ENCODE data around the gene KIF26A.

KIF26A gene

GRCh38 chr14:104115131-104115600 lies 23.2 kb upstream of the KIF26A start:
- Histone ChIP-seq H3K36me3 (ENCODE audit: control insufficient read depth, insufficient read depth, low read length) (no peaks in the 10 kb centered on the region), H3K27me3 (replicated peaks; ENCODE audit: control insufficient read depth, insufficient read depth, low read length) (no peaks in the 10 kb centered on the region), H3K4me3 (replicated peaks; ENCODE audit: low read depth, low read length) (no peak overlapping the region)
- no peak for DNase-seq (ENCODE audit: extremely low read depth, insufficient read length)
- no peak for TF ChIP-seq CTCF (IDR thresholded peaks at IDR 0.05; ENCODE audit: insufficient read depth, low read length, poor library complexity, severe bottlenecking)

- no peak for DNase-seq (ENCODE audit: extremely low read depth, insufficient read length)
- TF ChIP-seq CTCF (IDR thresholded peaks at IDR 0.05; ENCODE audit: insufficient read depth, low read length, poor library complexity, severe bottlenecking): no peak
- H3K36me3 ChIP-seq (ENCODE audit: control insufficient read depth, insufficient read depth, low read length): no peaks in the 10 kb centered on the region
- no peak overlapping the region for H3K4me3 ChIP-seq (replicated peaks; ENCODE audit: low read depth, low read length)
- no peaks in the 10 kb centered on the region for H3K27me3 ChIP-seq (replicated peaks; ENCODE audit: control insufficient read depth, insufficient read depth, low read length)
These were observed 22.6 kb upstream of the KIF26A start for GRCh38 chr14:104115691-104116287.

- Histone ChIP-seq H3K27me3 (replicated peaks; ENCODE audit: control insufficient read depth, insufficient read depth, low read length) (no peaks in the 10 kb centered on the region), H3K36me3 (ENCODE audit: control insufficient read depth, insufficient read depth, low read length) (no peaks in the 10 kb centered on the region), H3K4me3 (replicated peaks; ENCODE audit: low read depth, low read length) (no peak overlapping the region)
- no peak for DNase-seq (ENCODE audit: extremely low read depth, insufficient read length)
- TF ChIP-seq CTCF (IDR thresholded peaks at IDR 0.05; ENCODE audit: insufficient read depth, low read length, poor library complexity, severe bottlenecking): no peak
These were observed 22.1 kb upstream of the KIF26A start for GRCh38 chr14:104116288-104116755.

GRCh38 chr14:104116756-104117340 lies 21.5 kb upstream of the KIF26A start:
- no peak for DNase-seq (ENCODE audit: extremely low read depth, insufficient read length)
- no peaks in the 10 kb centered on the region for H3K27me3 ChIP-seq (replicated peaks; ENCODE audit: control insufficient read depth, insufficient read depth, low read length)
- no peak overlapping the region for H3K4me3 ChIP-seq (replicated peaks; ENCODE audit: low read depth, low read length)
- TF ChIP-seq CTCF (IDR thresholded peaks at IDR 0.05; ENCODE audit: insufficient read depth, low read length, poor library complexity, severe bottlenecking): no peak
- no peaks in the 10 kb centered on the region for H3K36me3 ChIP-seq (ENCODE audit: control insufficient read depth, insufficient read depth, low read length)

GRCh38 chr14:104117341-104118005 lies 20.9 kb upstream of the KIF26A start:
- Histone ChIP-seq H3K36me3 (ENCODE audit: control insufficient read depth, insufficient read depth, low read length) (no peaks in the 10 kb centered on the region), H3K4me3 (replicated peaks; ENCODE audit: low read depth, low read length) (no peak overlapping the region), H3K27me3 (replicated peaks; ENCODE audit: control insufficient read depth, insufficient read depth, low read length) (no peaks in the 10 kb centered on the region)
- no peak for TF ChIP-seq CTCF (IDR thresholded peaks at IDR 0.05; ENCODE audit: insufficient read depth, low read length, poor library complexity, severe bottlenecking)
- DNase-seq (ENCODE audit: extremely low read depth, insufficient read length): no peak
